Upper lobe of right lung (tissue), 1 donor: ENCODE measurements around the gene HTR3E. TPM values are rescaled to one million over a fixed set of nuclear protein-coding genes. Genes with fewer than 3 reads are reported as not detected.

Experiments used
- ATAC-seq: fragments of 200-7000 bp; cut with Tn5 transposase; one replicate; pipeline ENCODE4 v1.9.1; 2020; ENCODE audit warnings: mild to moderate bottlenecking, moderate library complexity
- DNase-seq: peaks from one replicate; pipeline ENCODE4 v3.0.0-alpha.2; 2020
- H3K27ac ChIP-seq: fragments of 200-600 bp; one replicate; pipeline ENCODE4 v1.8.0; 2022
- H3K27me3 ChIP-seq: fragments of 200-600 bp; one replicate; pipeline ENCODE4 v1.8.0; 2022; ENCODE audit warnings: mild to moderate bottlenecking
- H3K36me3 ChIP-seq: fragments of 200-600 bp; one replicate; pipeline ENCODE4 v1.8.0; 2022
- H3K4me1 ChIP-seq: fragments of 200-600 bp; one replicate; pipeline ENCODE4 v1.8.0; 2022
- H3K4me3 ChIP-seq: fragments of 200-600 bp; one replicate; pipeline ENCODE4 v1.8.0; 2022; ENCODE audit warnings: mild to moderate bottlenecking
- H3K9me3 ChIP-seq: fragments of 200-600 bp; one replicate; pipeline ENCODE4 v1.8.0; 2022
- intact Hi-C: fragments of 100-400 bp; cut with DNase I; formaldehyde crosslinking; loops from one replicate; pipeline ENCODE4 v1.11.0; 2022
- total RNA-seq: library from RNA; stranded (reverse); fragmentation: NEBNext Ultra II Directional; extraction: Animal tissue kit (Norgen Biotek cat#: 25700); gene quantifications from one replicate; pipeline ENCODE4 v1.2.1, GENCODE V29; 2021
- TF ChIP-seq, protein P1 (sequence below): fragments of 200-600 bp; IDR thresholded peaks from one replicate; pipeline ENCODE4 v1.8.0; 2022; ENCODE audit warnings: antibody characterized with exemption
- donor health status: DM: no; HTN: yes; CAD: no; lungs with severe emphysema.

Gene HTR3E
- total RNA-seq, 1 donor from 2014 or later, result not detected

- intact Hi-C loops, result no loop called here
- ATAC-seq (no peak), DNase-seq (no peak)
These were observed 21.0 kb upstream of the HTR3E start for GRCh38 chr3:184075901-184076300.

DNA sequence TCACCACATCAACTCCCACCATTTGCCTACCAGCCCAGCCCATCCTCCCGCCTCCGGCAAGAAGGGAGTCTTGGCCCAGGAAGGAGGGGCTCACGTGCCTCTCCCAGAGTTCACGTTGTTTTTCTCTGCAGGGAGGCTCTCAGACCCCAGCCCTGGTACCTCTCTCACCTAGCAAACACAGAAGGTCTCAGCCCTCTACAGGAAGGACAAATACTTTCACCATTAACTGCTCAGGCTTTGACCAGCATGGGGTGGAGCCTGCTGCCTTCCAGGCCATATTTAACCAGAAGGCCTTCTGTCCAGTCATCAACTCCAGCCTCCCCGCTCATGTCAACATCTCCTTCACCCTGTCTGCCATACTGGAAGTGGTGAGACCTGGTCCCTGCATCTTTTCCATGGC, 19.0 kb upstream of the HTR3E start:
- no peak overlapping the region for H3K27ac ChIP-seq
- no peaks in the 10 kb centered on the region for H3K4me1 ChIP-seq
- ATAC-seq (no peak), DNase-seq (no peak)
- no peaks in the 10 kb centered on the region for H3K27me3 ChIP-seq
- no peaks in the 10 kb centered on the region for H3K9me3 ChIP-seq
- TF ChIP-seq, protein P1, sequence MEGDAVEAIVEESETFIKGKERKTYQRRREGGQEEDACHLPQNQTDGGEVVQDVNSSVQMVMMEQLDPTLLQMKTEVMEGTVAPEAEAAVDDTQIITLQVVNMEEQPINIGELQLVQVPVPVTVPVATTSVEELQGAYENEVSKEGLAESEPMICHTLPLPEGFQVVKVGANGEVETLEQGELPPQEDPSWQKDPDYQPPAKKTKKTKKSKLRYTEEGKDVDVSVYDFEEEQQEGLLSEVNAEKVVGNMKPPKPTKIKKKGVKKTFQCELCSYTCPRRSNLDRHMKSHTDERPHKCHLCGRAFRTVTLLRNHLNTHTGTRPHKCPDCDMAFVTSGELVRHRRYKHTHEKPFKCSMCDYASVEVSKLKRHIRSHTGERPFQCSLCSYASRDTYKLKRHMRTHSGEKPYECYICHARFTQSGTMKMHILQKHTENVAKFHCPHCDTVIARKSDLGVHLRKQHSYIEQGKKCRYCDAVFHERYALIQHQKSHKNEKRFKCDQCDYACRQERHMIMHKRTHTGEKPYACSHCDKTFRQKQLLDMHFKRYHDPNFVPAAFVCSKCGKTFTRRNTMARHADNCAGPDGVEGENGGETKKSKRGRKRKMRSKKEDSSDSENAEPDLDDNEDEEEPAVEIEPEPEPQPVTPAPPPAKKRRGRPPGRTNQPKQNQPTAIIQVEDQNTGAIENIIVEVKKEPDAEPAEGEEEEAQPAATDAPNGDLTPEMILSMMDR, result no peak
- no peaks in the 10 kb centered on the region for H3K36me3 ChIP-seq
- intact Hi-C loops, result no loop called here
- H3K4me3 ChIP-seq, result no peak overlapping the region

More at GRCh38 chr3:184075901-184076300, 21.0 kb upstream of the HTR3E start:
- Histone ChIP-seq H3K27ac (no peak overlapping the region), H3K4me3 (no peak overlapping the region), H3K4me1 (no peaks in the 10 kb centered on the region), H3K27me3 (no peaks in the 10 kb centered on the region), H3K36me3 (no peaks in the 10 kb centered on the region), H3K9me3 (no peaks in the 10 kb centered on the region)
- TF ChIP-seq, protein P1, result no peak

DNA sequence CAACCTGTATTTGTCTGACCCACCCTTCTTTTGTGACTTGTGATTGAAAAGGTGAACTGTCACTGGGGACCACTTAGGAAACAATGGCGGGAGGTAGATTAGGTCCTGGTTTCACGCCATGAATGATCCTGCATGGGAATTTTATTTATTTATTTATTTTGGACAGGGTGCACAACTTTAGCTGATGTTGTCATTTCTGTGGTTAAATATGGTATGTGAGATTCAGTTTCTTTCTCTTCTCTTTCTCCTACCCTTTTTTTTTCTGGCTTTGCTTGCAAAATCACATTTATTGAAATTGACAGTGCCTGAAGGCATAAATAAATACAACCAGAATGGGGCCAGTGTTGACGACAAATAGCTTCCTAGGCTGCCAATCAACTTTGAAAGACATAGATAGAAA, 18.0 kb upstream of the HTR3E start:
- Histone ChIP-seq H3K4me3 (no peak overlapping the region), H3K27ac (no peak overlapping the region), H3K36me3 (no peaks in the 10 kb centered on the region), H3K4me1 (no peaks in the 10 kb centered on the region), H3K27me3 (no peaks in the 10 kb centered on the region), H3K9me3 (no peaks in the 10 kb centered on the region)
- ATAC-seq (no peak), DNase-seq (no peak)
- intact Hi-C loops, result no loop called here
- TF ChIP-seq, protein P1, result no peak

- no peak for ATAC-seq
- no peak for DNase-seq
- Histone ChIP-seq H3K4me3 (no peak overlapping the region), H3K9me3 (peaks cover 4% of the 10 kb centered on the region), H3K27me3 (no peaks in the 10 kb centered on the region), H3K27ac (no peak overlapping the region), H3K4me1 (no peaks in the 10 kb centered on the region), H3K36me3 (no peaks in the 10 kb centered on the region)
- intact Hi-C loops, result no loop called here
- TF ChIP-seq, protein P1, result no peak
These were observed 15.6 kb upstream of the HTR3E start for GRCh38 chr3:184081116-184081830.

- no peaks in the 10 kb centered on the region for H3K27me3 ChIP-seq
- no peak for ATAC-seq
- intact Hi-C loops, result no loop called here
These were observed 14.8 kb upstream of the HTR3E start for GRCh38 chr3:184082034-184082433.

More at GRCh38 chr3:184082034-184082433, 14.8 kb upstream of the HTR3E start:
- H3K27ac ChIP-seq, result no peak overlapping the region
- H3K4me3 ChIP-seq, result no peak overlapping the region
- H3K9me3 ChIP-seq, result peaks cover 4% of the 10 kb centered on the region
- TF ChIP-seq, protein P1, result no peak
- no peak for DNase-seq
- no peaks in the 10 kb centered on the region for H3K4me1 ChIP-seq
- H3K36me3 ChIP-seq, result no peaks in the 10 kb centered on the region
